A549 treated with dexamethasone at 1 μM for 4 hours (cell line): Measurements from ENCODE around the gene SNAPC5. TPM values are rescaled to one million over a fixed set of nuclear protein-coding genes. Genes with fewer than 3 reads are reported as not detected.

ENCODE experiments used
- total RNA-seq: library from RNA; stranded (reverse); fragments of 200-300 nt; extraction: Qiagen RNA extraction; gene quantifications from 5 replicates; pipeline ENCODE4 v1.2.3, GENCODE V29; 2022

SNAPC5 gene, protein sequence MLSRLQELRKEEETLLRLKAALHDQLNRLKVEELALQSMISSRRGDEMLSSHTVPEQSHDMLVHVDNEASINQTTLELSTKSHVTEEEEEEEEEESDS
- 42.6 to 53.2 TPM (median 43.7 TPM) in 5 replicates for total RNA-seq

GRCh38 chr15:66497502-66498455 is at the start of gene SNAPC5:
Gene SNAPC5 (minus strand): TSS chr15:66497762. CDS start chr15:66497731, 31 bp downstream.

GRCh38 chr15:66504563-66505429 is 7.2 kb upstream of the SNAPC5 start, which contains the start of the genes RPL4 and ZWILCH:
Gene RPL4 (minus strand): TSS chr15:66504855. CDS start chr15:66504790, 65 bp downstream.
Gene ZWILCH (plus strand): TSS chr15:66505326. CDS start chr15:66505339, 13 bp downstream.

Other genes with a start within 250 kb of the SNAPC5 start
- 0.08 to 0.61 TPM (median 0.47 TPM) in 5 replicates for gene MEGF11, start 244.0 kb downstream of the SNAPC5 start, total RNA-seq
- 30.6 to 38.9 TPM (median 33.6 TPM) in 5 replicates for gene DIS3L, start 204.2 kb downstream of the SNAPC5 start, total RNA-seq
- gene TIPIN, start 141.1 kb downstream of the SNAPC5 start, total RNA-seq, result 20.8 to 28.5 TPM (median 23.7 TPM) in 5 replicates
- 81.4 to 121 TPM (median 117 TPM) in 5 replicates for gene MAP2K1, start 110.8 kb downstream of the SNAPC5 start, total RNA-seq
- gene RPL4, start 7.1 kb upstream of the SNAPC5 start, total RNA-seq, result 5,382 to 5,921 TPM (median 5,526 TPM) in 5 replicates
- 31.4 to 40.0 TPM (median 34.2 TPM) in 5 replicates for gene ZWILCH, start 7.6 kb upstream of the SNAPC5 start, total RNA-seq
- gene LCTL, start 68.2 kb upstream of the SNAPC5 start, total RNA-seq, result not detected in 5 replicates
- gene SMAD6, start 204.5 kb upstream of the SNAPC5 start, total RNA-seq, result 23.0 to 36.8 TPM (median 31.8 TPM) in 5 replicates